ENCODE results near the gene ZSCAN4.

ZSCAN4 gene

GRCh38 chr19:57668635-57669034 lies at the start of gene ZSCAN4:
Gene ZSCAN4, plus strand, starts transcription at chr19:57668935. Its CDS starts 7,211 bp downstream, at chr19:57676146.
- no peak for DNase-seq
- in situ Hi-C loops (cut with HindIII; ENCODE audit: low pct_ligation_motif_present, low pct_unique_long_range_greater_than_20kb, low sequenced_read_pairs), result no loop called here

GRCh38 chr19:57620673-57621348 lies 47.9 kb upstream of the ZSCAN4 start:
- in situ Hi-C loops (cut with HindIII; ENCODE audit: low pct_ligation_motif_present, low pct_unique_long_range_greater_than_20kb, low sequenced_read_pairs), result no loop called here
- peak; percentile 13 for DNase-seq

GRCh38 chr19:57623091-57623490 lies 45.6 kb upstream of the ZSCAN4 start:
- in situ Hi-C loops (cut with HindIII; ENCODE audit: low pct_ligation_motif_present, low pct_unique_long_range_greater_than_20kb, low sequenced_read_pairs), result no loop called here
- DNase-seq, result no peak

- DNase-seq, result peak; percentile 93
- in situ Hi-C loops (cut with HindIII; ENCODE audit: low pct_ligation_motif_present, low pct_unique_long_range_greater_than_20kb, low sequenced_read_pairs), result no loop called here
These were observed 35.5 kb upstream of the ZSCAN4 start, which contains the start of gene ZNF211 for GRCh38 chr19:57632987-57633831. Gene ZNF211, plus strand, starts transcription at chr19:57633168. Its CDS starts 179 bp downstream, at chr19:57633347.

- no peak for DNase-seq
- in situ Hi-C loops (cut with HindIII; ENCODE audit: low pct_ligation_motif_present, low pct_unique_long_range_greater_than_20kb, low sequenced_read_pairs), result no loop called here
These were observed 35.0 kb upstream of the ZSCAN4 start for GRCh38 chr19:57633832-57634131.

- in situ Hi-C loops (cut with HindIII; ENCODE audit: low pct_ligation_motif_present, low pct_unique_long_range_greater_than_20kb, low sequenced_read_pairs), result no loop called here
- DNase-seq, result no peak
These were observed 31.4 kb upstream of the ZSCAN4 start for GRCh38 chr19:57637379-57637778.

- in situ Hi-C loops (cut with HindIII; ENCODE audit: low pct_ligation_motif_present, low pct_unique_long_range_greater_than_20kb, low sequenced_read_pairs), result no loop called here
These were observed 27.0 kb upstream of the ZSCAN4 start for GRCh38 chr19:57641715-57642234.

GRCh38 chr19:57642396-57643046 lies 26.2 kb upstream of the ZSCAN4 start:
- in situ Hi-C loops (cut with HindIII; ENCODE audit: low pct_ligation_motif_present, low pct_unique_long_range_greater_than_20kb, low sequenced_read_pairs), result no loop called here

More at GRCh38 chr19:57641715-57642234, 27.0 kb upstream of the ZSCAN4 start:
- no peak for DNase-seq

GRCh38 chr19:57643734-57644133 lies 25.0 kb upstream of the ZSCAN4 start:
- in situ Hi-C loops (cut with HindIII; ENCODE audit: low pct_ligation_motif_present, low pct_unique_long_range_greater_than_20kb, low sequenced_read_pairs), result no loop called here
- no peak for DNase-seq

More at GRCh38 chr19:57642396-57643046, 26.2 kb upstream of the ZSCAN4 start:
- DNase-seq, result no peak

GRCh38 chr19:57648331-57649003 lies 20.3 kb upstream of the ZSCAN4 start:
- in situ Hi-C loops (cut with HindIII; ENCODE audit: low pct_ligation_motif_present, low pct_unique_long_range_greater_than_20kb, low sequenced_read_pairs), result no loop called here
- no peak for DNase-seq

GRCh38 chr19:57651654-57651996 lies 17.1 kb upstream of the ZSCAN4 start:
- in situ Hi-C loops (cut with HindIII; ENCODE audit: low pct_ligation_motif_present, low pct_unique_long_range_greater_than_20kb, low sequenced_read_pairs), result no loop called here
- no peak for DNase-seq

- in situ Hi-C loops (cut with HindIII; ENCODE audit: low pct_ligation_motif_present, low pct_unique_long_range_greater_than_20kb, low sequenced_read_pairs), result no loop called here
- DNase-seq, result no peak
These were observed 15.0 kb upstream of the ZSCAN4 start for GRCh38 chr19:57653689-57654088.

GRCh38 chr19:57655443-57655842 lies 13.3 kb upstream of the ZSCAN4 start:
- in situ Hi-C loops (cut with HindIII; ENCODE audit: low pct_ligation_motif_present, low pct_unique_long_range_greater_than_20kb, low sequenced_read_pairs), result no loop called here
- DNase-seq, result no peak

GRCh38 chr19:57656346-57656745 lies 12.4 kb upstream of the ZSCAN4 start:
- DNase-seq, result no peak
- in situ Hi-C loops (cut with HindIII; ENCODE audit: low pct_ligation_motif_present, low pct_unique_long_range_greater_than_20kb, low sequenced_read_pairs), result no loop called here

GRCh38 chr19:57664269-57665127 lies 4.2 kb upstream of the ZSCAN4 start:
- in situ Hi-C loops (cut with HindIII; ENCODE audit: low pct_ligation_motif_present, low pct_unique_long_range_greater_than_20kb, low sequenced_read_pairs), result no loop called here
- peak; percentile 32 for DNase-seq

- no peak for DNase-seq
- in situ Hi-C loops (cut with HindIII; ENCODE audit: low pct_ligation_motif_present, low pct_unique_long_range_greater_than_20kb, low sequenced_read_pairs), result no loop called here
These were observed 3.4 kb upstream of the ZSCAN4 start for GRCh38 chr19:57665261-57665806.

GRCh38 chr19:57667228-57667627 lies 1.5 kb upstream of the ZSCAN4 start:
- no peak for DNase-seq
- in situ Hi-C loops (cut with HindIII; ENCODE audit: low pct_ligation_motif_present, low pct_unique_long_range_greater_than_20kb, low sequenced_read_pairs), result no loop called here
